ENCODE measurements around the gene R3HCC1L.

DNA sequence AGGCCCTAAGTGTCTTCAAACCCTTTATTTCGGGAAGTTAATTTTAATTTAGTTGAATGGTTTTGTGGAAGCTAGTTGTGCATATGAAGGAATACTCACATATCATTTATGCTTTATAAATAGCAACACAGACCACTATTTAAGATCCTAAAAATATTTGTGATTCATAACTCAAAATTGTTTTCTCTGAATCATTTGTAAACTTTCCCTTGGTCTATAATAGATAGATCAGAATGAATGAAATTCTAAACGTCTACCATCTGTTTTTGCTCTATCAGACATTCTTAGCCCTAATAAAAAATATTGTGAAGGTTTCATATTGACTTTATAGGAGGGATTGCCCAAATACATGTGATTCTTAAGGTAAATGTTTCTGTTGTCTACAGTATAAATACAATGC lies 90.1 kb downstream of the R3HCC1L start:
- TF ChIP-seq POLR2A (IDR thresholded peaks at IDR 0.05) (no peak), CTCF (IDR thresholded peaks at IDR 0.05) (no peak)
